Measurements from ENCODE around the gene SUGCT.
"Not testable (repeated sequence)": the region's sequence is repeated elsewhere in the genome, so short reads cannot be mapped to it uniquely, and the experiment has no call there.

The SUGCT gene

GRCh38 chr7:40263752-40264390, 129.1 kb downstream of the SUGCT start:
- no peak for DNase-seq (ENCODE audit: low read depth in 2 of 2)

DNA sequence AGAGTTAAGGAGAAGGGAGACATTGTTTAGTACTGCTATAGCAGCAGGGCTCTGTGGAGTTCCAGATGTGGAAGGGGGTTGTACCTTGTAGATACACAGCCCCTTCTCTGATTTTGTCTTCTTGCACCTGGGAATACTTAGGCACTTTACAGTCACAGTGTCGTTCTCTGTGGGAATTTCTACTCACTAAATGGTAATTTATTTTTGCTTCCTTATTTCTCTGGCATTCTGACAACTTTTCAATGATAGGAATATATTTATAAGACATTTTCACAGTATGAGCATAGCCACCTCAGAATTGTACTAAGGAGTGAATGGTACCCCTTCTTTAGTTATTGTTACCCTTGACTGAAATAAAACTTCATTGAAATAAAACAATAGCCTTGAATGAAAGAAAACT, 132.8 kb downstream of the SUGCT start:
- no peak for DNase-seq (ENCODE audit: low read depth in 2 of 2)

- not testable (repeated sequence) for DNase-seq (ENCODE audit: low read depth in 2 of 2)
Observed at GRCh38 chr7:40268810-40269209, 134.0 kb downstream of the SUGCT start.

GRCh38 chr7:40276061-40276460, 141.3 kb downstream of the SUGCT start:
- DNase-seq (ENCODE audit: low read depth in 2 of 2), result no peak

GRCh38 chr7:40279991-40280390, 145.2 kb downstream of the SUGCT start:
- DNase-seq (ENCODE audit: low read depth in 2 of 2), result no peak

DNA sequence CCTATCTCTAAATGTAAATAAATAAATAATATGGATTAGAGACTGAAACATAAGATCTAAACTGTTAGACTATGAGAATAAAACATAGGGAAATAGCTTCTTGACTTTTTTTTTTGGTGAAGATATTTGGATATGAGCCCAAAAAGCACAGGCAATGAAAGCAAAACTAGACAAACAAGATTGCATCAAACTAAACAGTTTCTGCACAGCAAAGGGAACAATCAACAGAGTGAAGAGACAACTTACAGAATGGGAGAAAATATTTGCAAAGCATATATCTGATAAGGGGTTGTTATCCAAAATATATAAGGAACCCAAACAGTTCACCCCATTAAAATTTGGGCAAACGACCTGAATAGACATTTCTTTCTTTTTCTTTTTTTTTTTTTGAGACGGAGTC, 148.1 kb downstream of the SUGCT start:
- DNase-seq (ENCODE audit: low read depth in 2 of 2), result no peak

DNA sequence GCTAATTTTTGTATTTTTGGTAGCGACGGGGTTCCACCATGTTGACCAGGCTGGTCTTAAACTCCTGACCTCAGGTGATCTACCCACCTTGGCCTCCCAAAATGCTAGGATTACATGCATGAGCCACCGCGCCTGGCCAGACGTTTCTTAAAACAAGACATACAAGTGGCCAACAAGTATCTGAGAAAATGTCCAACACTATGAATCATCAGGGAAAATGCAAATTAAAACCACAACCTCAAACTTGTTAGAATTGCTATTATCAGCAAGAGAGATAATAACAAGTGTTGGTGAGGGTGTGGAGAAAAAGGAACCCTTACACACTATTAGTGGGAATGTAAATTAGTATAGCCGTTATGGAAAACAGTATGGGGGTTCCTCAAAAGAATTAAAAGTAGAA, 148.6 kb downstream of the SUGCT start:
- no peak for DNase-seq (ENCODE audit: low read depth in 2 of 2)

GRCh38 chr7:40288827-40289226, 154.0 kb downstream of the SUGCT start:
- DNase-seq (ENCODE audit: low read depth in 2 of 2), result no peak

GRCh38 chr7:40297741-40298311, 163.0 kb downstream of the SUGCT start:
- no peak for DNase-seq (ENCODE audit: low read depth in 2 of 2)

DNA sequence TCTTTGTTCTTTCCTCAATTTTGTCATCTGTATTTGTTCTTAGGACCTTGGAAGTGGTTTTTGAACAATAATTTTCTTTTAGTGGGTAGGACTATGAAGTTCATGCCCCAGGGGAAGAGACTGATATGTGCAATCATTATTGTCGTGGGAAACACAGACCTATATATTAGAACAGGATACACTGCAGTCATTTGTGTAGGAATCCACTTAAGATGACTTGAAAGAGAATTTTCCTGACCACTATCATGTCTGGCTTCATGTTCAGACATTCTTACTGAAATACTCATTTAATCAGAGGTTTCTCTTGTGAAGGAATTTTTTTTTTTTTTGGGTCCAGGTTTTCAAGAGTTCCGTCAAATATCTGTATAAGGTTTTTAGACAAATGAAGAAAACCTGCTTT, 163.6 kb downstream of the SUGCT start:
- no peak for DNase-seq (ENCODE audit: low read depth in 2 of 2)

GRCh38 chr7:40299097-40299496, 164.3 kb downstream of the SUGCT start:
- DNase-seq (ENCODE audit: low read depth in 2 of 2), result no peak

DNA sequence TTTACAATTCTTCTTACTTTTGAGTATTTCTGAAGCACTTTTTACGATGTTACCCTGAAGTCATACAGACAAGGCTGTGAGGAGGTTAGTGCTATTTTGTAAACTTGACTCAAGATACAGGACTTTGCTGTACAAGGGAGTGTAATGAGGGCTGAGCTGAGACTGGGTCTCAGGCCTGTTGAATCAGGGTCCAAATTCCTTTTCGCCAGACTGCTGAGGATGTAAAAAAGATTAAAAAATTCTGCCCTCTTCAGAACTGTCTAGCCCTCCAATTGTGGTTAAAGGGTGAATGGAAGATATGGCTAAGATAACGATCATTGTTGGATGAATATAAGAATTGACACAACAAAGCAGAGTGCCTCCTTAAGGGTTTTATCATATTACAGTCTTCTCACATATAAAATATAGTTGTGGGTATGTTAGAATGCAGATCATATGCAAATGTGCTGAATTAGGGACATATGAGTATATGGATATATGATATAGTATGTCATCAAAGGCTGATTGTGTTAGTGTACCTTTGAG, 165.4 kb downstream of the SUGCT start:
- DNase-seq (ENCODE audit: low read depth in 2 of 2), result no peak

- no peak for DNase-seq (ENCODE audit: low read depth in 2 of 2)
Observed at GRCh38 chr7:40301486-40302068, 166.8 kb downstream of the SUGCT start.

- no peak for DNase-seq (ENCODE audit: low read depth in 2 of 2)
Observed at GRCh38 chr7:40303996-40304395, 169.2 kb downstream of the SUGCT start.

DNA sequence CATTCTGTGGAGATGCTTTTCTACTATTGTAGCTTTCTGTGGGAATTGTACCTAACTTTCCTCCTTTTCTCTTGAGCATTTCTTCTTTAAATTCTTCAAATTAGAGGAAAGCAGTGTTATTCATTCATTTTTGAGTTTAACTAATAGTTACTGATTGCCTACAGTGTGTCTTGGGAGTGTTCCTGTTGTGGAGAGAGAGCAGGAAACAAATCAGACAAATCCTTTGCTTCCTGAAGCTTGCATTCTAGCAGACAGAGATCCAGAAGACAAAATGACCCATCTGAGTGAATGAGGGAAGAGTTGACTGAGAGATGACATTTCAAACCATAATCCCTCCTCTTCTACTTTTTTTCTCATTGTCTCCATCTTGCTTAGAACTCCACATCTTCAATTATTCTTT, 170.4 kb downstream of the SUGCT start:
- DNase-seq (ENCODE audit: low read depth in 2 of 2), result no peak

DNA sequence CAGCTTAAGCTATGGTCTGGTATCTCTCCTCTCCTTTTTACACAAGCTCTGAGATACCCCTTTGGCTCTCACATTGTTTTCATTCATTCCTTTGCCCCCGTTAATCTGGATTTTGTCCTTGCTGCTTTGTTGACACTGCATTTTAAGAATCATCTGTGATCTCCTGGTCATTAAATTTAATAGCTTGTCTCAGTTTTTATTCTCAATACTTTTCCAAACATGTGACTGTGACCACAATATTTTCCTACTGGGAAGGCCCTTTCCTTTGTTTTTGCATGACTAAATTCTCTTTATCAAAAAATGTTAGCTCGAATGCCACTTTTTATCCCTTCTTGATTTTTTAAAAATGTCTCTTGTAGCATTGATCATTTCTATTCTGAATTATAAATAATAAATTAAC, 171.2 kb downstream of the SUGCT start:
- no peak for DNase-seq (ENCODE audit: low read depth in 2 of 2)

DNA sequence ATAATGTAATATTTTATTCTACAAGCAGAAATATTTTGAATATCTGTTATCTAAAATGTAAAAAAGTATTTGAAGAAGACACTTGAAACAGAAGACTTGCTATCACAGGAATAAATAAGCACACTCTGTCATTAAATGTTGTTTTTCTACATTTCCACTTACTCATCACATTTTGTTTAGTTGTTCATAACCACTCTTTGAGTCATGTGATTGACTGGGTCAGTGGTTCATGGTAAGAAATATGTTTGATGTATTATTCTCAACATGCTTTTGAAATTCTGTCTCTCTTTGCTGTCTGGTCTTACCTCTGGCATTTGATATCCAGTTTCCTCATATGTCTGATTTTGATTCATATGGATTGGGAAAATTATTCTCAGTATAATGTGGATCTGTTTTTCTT, 171.8 kb downstream of the SUGCT start:
- DNase-seq (ENCODE audit: low read depth in 2 of 2), result no peak

GRCh38 chr7:40310258-40310657, 175.5 kb downstream of the SUGCT start:
- DNase-seq (ENCODE audit: low read depth in 2 of 2), result no peak

- DNase-seq (ENCODE audit: low read depth in 2 of 2), result no peak
Observed at GRCh38 chr7:40311307-40311706, 176.5 kb downstream of the SUGCT start.

DNA sequence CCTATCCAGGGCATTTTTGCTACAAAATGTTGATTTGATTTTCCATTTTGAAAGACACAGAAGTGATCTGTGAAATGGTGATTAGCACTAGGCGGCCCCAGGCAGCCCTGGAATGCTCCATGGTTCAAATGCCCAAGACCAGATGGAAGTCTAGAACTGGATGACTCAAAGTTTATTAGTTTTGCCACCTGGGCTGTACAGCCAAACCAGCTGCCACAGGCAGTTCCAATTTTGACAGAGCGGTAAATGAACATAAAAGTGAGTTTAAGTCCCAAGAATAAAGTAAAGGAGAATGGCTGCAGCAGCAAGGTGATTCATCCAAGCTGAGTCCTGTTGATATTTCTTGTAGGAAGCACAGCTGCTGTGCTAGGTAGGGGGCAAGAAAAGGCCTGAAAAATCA, 180.5 kb downstream of the SUGCT start:
- DNase-seq (ENCODE audit: low read depth in 2 of 2), result no peak

DNA sequence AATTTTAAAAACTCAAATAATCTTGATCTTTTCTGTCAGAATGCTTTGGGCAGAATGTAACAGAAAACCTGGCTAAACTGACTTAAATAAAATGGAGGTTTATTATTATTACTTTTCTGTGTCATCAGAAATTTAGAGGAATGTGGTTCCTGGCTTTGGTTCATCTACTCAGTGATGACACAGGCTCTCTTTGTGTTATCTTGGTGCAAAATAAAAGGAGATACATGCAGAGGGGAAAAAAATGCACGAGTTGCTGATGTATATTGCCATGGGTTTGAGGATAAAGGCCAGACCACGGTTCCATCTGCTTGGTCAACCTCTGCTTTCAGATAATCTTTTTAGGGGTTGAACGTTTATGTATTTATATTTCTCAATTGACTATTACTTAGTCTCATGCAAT, 181.4 kb downstream of the SUGCT start:
- DNase-seq (ENCODE audit: low read depth in 2 of 2), result no peak

- no peak for DNase-seq (ENCODE audit: low read depth in 2 of 2)
Observed at GRCh38 chr7:40324914-40325313, 190.1 kb downstream of the SUGCT start.

DNA sequence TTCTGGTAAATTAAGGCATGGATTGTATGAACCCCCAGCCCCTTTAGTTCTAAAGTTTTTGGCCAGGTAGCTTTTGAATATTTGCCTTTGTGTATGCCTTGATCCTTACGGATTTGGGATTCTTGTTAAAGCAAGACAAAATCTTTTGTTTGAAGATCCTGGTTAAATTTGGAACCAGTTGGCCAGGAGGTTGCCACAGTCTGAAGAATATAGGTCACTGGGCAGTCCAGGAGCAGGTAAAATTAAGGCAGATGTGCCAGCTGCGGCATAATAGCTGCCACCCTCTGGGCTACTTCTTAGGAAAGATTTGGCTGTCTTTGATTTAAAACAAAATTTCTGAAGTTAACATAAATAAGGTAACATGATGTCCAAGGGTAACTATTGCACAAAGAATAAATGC, 192.3 kb downstream of the SUGCT start:
- DNase-seq (ENCODE audit: low read depth in 2 of 2), result no peak
